SH-SY5Y (cell line): ENCODE results near the gene ATRN.

Experiments
- GATA2 ChIP-seq: IDR thresholded peaks from 2 replicates; pipeline ENCODE4 v1.6.1; 2011; ENCODE audit warnings: mild to moderate bottlenecking, low read depth, low read length
- GATA3 ChIP-seq: IDR thresholded peaks from 2 replicates; pipeline ENCODE4 v1.6.1; 2011; ENCODE audit warnings: low read depth, mild to moderate bottlenecking, low read length, moderate library complexity

DNA sequence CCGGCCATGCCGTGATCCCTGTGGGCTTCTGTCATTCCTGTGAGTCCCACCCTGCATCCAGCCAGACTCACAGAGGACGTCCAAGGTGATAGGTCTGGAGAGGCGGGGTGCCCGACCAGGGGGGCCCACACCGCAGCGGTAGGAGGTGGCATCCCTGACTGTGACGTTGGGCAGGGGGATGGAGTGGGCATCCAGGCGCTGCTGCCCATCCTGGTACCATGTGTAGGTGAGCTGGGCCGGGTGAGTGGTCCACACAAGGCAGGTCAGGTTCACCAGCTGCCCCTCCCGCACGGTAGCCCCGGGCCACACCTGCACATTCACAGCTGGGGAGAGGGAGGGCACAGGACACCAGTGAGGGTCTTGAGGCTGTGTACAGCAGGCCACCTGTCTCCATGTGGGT, 222.6 kb downstream of the ATRN start:
- TF ChIP-seq GATA2, result no peak
- TF ChIP-seq GATA3, result no peak
